Activated T-cell treated with anti-CD3 and anti-CD28 coated beads, Interleukin-2, amount 50 U/mL, for 4 hours (primary cell): ENCODE results near the gene AEN. TPM values are rescaled to one million over a fixed set of nuclear protein-coding genes. Genes with fewer than 3 reads are reported as not detected.
A peak's percentile ranks its signal among the peaks of the same experiment; 100 is the strongest.

Experiments
- ATAC-seq, 2 donors: fragments of 200-7000 bp; cut with Tn5 transposase; one replicate each; pipeline ENCODE4 v1.10.0; 2021
- DNase-seq: peaks from one replicate; pipeline ENCODE4 v3.0.0-alpha.2; 2020
- H3K27me3 Mint-ChIP-seq: one replicate; pipeline ENCODE4 v1.8.0; 2021; ENCODE audit warnings: low read depth, mixed read lengths
- H3K36me3 Mint-ChIP-seq: one replicate; pipeline ENCODE4 v1.8.0; 2022; ENCODE audit warnings: mixed read lengths; ENCODE audit not compliant: insufficient read depth
- H3K4me1 Mint-ChIP-seq: one replicate; pipeline ENCODE4 v1.8.0; 2021; ENCODE audit warnings: low read depth, mixed read lengths
- H3K4me3 Mint-ChIP-seq: one replicate; pipeline ENCODE4 v1.8.0; 2021; ENCODE audit warnings: mild to moderate bottlenecking, moderate library complexity, mixed read lengths
- H3K9me3 Mint-ChIP-seq: one replicate; pipeline ENCODE4 v1.8.0; 2021; ENCODE audit warnings: mixed read lengths
- total RNA-seq, 3 donors: library from RNA; stranded (reverse); gene quantifications; one replicate each; pipeline ENCODE4 v1.2.1, GENCODE V29; 2021

Gene AEN
- total RNA-seq, 3 donors from 2014 or later, result 103 to 141 (median 140) TPM

DNA sequence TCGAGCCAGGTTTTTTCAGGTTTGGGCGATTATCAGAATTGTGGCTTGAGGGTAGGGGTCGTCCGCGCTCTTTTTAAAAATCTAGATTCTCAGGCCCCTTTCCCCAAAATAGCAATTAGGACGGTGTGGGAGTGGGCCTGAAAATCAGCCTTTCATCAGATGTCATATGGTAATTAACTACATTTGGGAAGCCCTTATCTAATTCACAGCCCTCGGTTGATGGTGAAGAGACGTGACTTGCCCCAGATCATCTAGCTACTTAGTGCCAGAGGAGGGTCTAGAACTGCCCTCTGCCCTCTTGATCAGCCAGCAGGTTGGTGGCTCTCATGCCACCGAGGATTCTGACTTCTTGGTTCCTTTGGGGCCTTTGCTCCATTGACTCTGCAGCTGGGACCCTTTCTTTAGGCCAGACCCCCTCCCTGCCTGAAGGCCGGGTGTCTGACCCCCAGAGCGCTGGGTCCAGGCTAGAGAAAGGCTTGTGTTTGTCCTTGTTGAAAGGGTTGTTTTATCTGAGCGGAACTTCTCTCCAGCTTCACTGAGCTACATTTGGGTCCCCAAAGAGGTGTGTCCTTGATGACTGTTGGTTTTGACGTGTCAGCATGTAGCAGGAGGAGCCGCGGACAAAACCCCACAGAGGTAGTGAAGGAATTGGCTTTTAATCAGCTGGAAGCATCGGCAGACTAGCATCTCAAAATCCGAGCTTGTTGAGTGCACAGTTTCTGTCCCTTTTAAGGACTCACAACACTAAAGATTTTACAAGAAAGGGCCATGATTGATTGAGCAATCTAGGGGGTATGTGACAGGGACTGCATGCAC, 857 bp downstream of the AEN start:
- ATAC-seq (peak; percentile 36), DNase-seq (no peak)
- Mint-ChIP-seq H3K27me3 (peaks cover 4% of the 10 kb centered on the region), H3K4me3 (peak overlapping the region; percentile 97), H3K9me3 (no peaks in the 10 kb centered on the region), H3K4me1 (peaks cover 46% of the 10 kb centered on the region), H3K36me3 (peaks cover 20% of the 10 kb centered on the region)

DNA sequence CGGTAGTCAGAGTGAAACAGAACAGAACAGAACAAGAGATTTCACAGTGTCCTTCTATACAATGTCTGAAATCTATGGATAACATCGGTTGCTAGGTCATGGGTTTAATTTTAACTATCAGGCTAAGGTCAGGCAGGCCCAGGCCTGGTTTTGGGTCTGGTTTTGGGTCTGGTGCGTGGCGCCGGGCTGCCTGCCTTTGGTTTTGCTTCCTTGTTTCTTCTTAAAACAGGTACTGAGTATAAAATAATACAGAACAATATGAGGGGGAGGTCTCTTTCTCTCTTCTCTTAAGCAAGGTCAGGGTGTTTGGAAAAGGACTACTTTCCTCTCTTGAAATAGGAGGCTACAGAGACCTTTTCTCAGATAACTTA, 1.4 kb downstream of the AEN start:
- peak in 1 of 2 donors; percentile 2 for ATAC-seq
- Mint-ChIP-seq H3K9me3 (no peaks in the 10 kb centered on the region), H3K36me3 (peaks cover 25% of the 10 kb centered on the region), H3K27me3 (peaks cover 4% of the 10 kb centered on the region), H3K4me3 (peak overlapping the region; percentile 97), H3K4me1 (peaks cover 52% of the 10 kb centered on the region)
- no peak for DNase-seq

DNA sequence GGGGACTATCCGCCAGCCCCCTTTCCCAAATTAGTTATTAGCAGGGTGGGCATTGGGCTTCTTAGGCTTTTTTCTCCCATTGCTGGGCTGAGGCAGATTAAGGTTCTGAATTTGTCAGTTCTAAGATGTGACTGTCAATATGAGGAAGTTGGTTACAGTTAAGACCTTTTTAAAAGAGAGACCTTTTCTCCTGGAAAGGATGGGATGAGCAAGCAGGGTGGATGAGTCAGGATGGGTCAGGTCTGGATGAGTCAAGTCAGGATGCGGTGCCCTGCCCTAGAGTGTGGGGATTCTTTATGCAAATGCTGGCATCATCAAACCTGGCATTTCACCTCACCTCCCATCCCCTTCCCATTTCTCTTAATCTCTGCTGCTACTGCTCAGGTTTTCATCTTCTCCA, 1.9 kb downstream of the AEN start:
- peak; percentile 56 for DNase-seq
- peak; percentile 60 to 64 for ATAC-seq
- no peaks in the 10 kb centered on the region for H3K9me3 Mint-ChIP-seq
- peak overlapping the region; percentile 97 for H3K4me3 Mint-ChIP-seq
- peaks cover 4% of the 10 kb centered on the region for H3K27me3 Mint-ChIP-seq
- H3K4me1 Mint-ChIP-seq, result peaks cover 57% of the 10 kb centered on the region
- H3K36me3 Mint-ChIP-seq, result peaks cover 29% of the 10 kb centered on the region

DNA sequence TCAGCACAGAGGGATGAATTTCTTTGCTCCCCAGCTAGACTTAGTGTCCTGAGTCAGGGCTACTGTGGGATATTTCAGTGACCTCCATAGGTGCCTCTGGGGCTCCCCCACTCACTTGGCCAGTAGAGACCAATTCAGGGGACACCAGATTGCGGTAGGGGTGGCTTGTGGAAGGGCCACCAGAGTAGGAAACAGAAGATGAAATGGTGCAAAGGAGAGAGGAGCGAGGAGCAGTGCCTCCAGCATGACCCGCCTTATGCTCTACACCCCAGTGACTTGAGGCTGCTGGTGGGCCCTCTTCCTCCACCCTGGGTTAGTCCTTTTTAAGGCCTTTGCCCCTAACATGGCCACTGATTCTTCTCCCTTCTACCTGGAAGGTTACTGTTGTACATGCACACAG, 2.5 kb downstream of the AEN start:
- Mint-ChIP-seq H3K27me3 (peaks cover 4% of the 10 kb centered on the region), H3K36me3 (peaks cover 34% of the 10 kb centered on the region), H3K4me3 (peak overlapping the region; percentile 97), H3K4me1 (peaks cover 63% of the 10 kb centered on the region), H3K9me3 (no peaks in the 10 kb centered on the region)
- DNase-seq (no peak), ATAC-seq (no peak)

DNA sequence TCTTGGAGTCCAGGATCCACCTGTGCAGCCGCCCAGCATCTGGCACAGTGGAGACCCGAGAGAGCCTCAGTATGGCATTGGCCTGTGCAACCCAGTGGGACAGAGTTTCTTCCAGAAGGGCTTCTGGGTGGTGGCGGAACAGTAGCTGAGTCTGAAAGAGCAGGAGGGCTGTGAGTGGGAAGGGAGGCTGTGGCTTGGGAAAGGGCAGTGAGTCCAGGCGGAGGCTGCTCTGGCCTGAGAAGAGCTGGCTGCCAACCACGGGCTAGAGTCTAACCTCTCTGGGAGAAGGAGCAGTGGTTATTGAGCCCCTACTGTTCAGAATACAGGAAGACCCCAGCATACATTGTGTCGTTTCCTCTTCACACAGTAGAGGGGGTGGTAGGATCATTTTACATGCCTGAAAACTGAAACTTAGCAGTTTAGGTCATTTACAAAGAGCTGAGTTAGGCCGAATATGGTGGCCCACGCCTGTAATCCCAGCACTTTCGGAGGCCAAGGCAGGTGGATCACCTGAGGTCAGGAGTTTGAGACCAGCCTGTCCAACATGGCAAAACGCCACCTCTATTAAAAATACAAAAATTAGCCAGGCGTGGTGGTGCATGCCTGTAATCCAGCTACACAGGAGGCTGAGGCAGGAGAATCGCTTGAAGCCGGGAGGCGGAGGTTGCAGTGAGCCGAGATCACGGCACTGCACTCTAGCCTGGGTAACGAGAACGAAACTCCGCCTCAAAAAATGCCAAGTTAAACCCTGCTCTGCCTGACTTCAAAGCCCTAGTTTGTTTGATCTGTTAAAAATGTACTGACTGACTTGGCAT, 3.2 kb downstream of the AEN start:
- no peaks in the 10 kb centered on the region for H3K9me3 Mint-ChIP-seq
- no peak for DNase-seq

DNA sequence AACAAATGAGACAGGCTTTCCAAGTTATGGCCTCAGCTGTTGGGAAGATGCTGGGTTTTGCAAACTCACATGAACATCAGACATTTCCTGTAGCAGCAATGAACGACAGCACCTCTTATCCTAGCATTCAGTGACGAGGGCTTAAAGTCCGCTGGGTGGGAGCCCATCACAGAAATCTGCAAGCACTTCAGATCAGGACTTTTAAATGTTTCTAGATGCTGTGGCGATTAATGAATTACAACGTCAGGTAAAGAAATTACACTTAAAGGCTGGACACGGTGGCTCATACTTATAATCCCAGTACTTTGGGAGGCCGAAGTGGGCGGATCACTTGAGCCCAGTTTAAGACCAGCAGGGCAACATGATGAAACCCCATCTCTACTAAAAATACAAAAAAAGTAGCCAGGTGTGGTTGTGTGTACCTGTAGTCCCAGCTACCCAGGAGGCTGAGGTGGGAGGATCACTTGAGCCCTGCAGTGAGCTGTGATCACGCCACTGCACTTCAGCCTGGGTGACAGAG, 3.9 kb downstream of the AEN start:
- no peak for DNase-seq

More for the DNA sequence above, 3.2 kb downstream of the AEN start:
- Mint-ChIP-seq H3K4me3 (peak overlapping the region; percentile 97), H3K27me3 (peaks cover 4% of the 10 kb centered on the region), H3K4me1 (peaks cover 70% of the 10 kb centered on the region), H3K36me3 (peaks cover 41% of the 10 kb centered on the region)
- ATAC-seq, result peak; percentile 12 to 14

DNA sequence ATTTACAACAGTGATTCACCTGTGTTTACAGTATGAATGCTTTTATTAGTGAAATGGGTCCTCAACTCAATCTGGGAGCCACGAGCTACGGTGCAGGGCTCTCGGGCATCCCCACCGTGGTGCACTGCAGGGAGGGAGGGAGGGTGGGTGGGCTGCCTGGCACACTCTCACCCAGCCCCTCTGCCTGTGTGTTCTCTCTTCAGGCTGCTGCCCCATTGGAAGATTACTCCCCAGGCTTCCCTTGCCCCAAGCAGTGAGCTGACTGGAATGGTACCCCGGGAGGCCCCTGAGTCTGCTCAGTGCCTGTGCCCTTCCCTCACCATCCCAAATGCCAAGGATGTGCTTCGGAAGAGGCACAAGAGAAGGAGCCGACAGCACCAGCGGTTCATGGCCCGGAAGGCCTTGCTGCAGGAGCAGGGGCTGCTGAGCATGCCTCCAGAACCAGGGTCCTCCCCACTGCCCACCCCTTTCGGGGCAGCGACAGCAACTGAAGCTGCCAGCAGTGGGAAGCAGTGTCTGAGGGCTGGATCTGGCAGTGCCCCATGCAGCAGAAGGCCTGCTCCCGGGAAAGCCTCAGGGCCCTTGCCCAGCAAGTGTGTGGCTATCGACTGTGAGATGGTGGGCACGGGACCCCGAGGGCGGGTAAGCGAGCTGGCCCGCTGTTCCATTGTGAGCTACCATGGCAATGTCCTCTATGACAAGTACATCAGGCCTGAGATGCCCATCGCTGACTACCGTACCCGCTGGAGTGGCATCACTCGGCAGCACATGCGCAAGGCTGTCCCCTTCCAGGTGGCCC, 5.0 kb downstream of the AEN start:
- peaks cover 55% of the 10 kb centered on the region for H3K36me3 Mint-ChIP-seq
- no peak overlapping the region for H3K4me3 Mint-ChIP-seq
- DNase-seq, result no peak

More for the DNA sequence above, 3.9 kb downstream of the AEN start:
- Mint-ChIP-seq H3K27me3 (no peaks in the 10 kb centered on the region), H3K9me3 (no peaks in the 10 kb centered on the region), H3K4me1 (peaks cover 77% of the 10 kb centered on the region), H3K36me3 (peaks cover 48% of the 10 kb centered on the region), H3K4me3 (peak overlapping the region; percentile 97)
- ATAC-seq, result no peak

DNA sequence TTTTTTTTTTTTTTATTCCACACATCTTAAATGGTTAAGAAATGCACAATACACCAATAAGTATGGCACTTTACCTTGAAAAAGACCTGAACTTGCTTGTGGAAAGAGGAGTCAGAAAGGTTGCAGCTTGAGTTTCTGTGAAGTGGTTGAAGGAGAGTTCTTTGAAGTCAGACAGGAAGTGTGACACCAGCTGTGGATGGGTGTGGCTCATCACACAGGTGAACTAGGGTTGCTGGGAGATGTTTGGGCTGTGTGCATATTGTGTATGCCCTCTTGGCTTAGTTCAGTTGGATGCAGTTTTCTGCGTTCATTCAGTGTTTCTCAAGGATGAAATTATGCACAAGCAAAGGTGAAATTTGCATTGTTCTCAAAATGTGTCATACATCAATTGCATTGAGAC, 6.3 kb downstream of the AEN start:
- ATAC-seq, result peak; percentile 35 to 40
- DNase-seq, result peak; percentile 54
- Mint-ChIP-seq H3K36me3 (peaks cover 60% of the 10 kb centered on the region), H3K4me3 (peak overlapping the region; percentile 22), H3K4me1 (peaks cover 88% of the 10 kb centered on the region), H3K27me3 (no peaks in the 10 kb centered on the region), H3K9me3 (no peaks in the 10 kb centered on the region)

More for the DNA sequence above, 5.0 kb downstream of the AEN start:
- no peaks in the 10 kb centered on the region for H3K27me3 Mint-ChIP-seq
- H3K4me1 Mint-ChIP-seq, result peaks cover 83% of the 10 kb centered on the region
- ATAC-seq, result no peak
- H3K9me3 Mint-ChIP-seq, result no peaks in the 10 kb centered on the region

DNA sequence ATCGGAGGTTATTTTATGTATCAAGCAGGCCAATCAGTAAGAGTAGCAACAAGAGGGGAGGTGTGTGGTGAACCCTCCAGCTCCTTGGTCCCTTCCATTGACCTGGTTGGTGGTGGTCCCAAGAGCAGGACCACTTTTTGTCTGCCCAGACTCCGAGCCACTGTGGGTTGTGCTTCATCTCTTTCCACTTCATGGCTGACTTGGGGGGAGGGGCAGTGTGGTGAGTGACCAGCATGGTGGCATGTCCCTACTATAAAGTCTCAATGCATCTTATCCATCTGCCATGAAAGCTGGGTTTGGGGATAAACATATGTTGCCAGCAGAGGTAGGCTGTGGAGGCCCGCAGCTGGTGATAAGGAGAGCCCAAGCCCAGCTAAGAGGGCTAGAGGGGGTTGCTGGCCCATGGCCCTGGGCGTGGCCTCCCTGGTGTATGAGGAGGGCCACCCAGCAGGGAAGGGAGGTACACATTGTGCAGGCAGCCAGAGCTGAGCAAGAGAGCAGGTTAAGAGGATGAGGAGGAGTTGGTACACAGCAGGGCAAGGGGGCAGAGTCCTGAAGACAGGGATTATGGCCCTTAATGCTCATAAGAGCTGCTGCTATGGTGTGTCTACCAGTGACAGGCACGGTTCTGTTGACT, 7.0 kb downstream of the AEN start:
- DNase-seq (no peak), ATAC-seq (no peak)
- peaks cover 87% of the 10 kb centered on the region for H3K4me1 Mint-ChIP-seq
- H3K36me3 Mint-ChIP-seq, result peaks cover 61% of the 10 kb centered on the region
- no peaks in the 10 kb centered on the region for H3K9me3 Mint-ChIP-seq
- H3K4me3 Mint-ChIP-seq, result peak overlapping the region; percentile 22
- no peaks in the 10 kb centered on the region for H3K27me3 Mint-ChIP-seq

DNA sequence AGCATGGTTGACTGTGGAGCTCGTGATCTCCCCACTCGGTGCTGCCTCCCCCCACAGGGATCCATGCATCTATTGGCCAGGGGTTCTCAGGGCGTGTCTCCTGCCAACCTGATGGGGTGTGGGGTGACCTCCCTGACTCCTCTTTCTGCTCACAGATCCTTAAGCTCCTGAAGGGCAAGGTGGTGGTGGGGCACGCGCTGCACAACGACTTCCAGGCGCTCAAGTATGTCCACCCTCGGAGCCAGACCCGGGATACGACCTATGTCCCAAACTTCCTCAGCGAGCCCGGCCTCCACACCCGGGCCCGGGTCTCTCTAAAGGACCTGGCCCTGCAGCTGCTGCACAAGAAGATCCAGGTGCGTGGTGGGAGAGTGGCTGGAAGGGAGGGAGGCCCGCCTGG, 7.9 kb downstream of the AEN start:
- H3K9me3 Mint-ChIP-seq, result no peaks in the 10 kb centered on the region
- peaks cover 60% of the 10 kb centered on the region for H3K36me3 Mint-ChIP-seq
- H3K4me3 Mint-ChIP-seq, result no peak overlapping the region
- H3K27me3 Mint-ChIP-seq, result no peaks in the 10 kb centered on the region
- DNase-seq (no peak), ATAC-seq (no peak)
- peaks cover 84% of the 10 kb centered on the region for H3K4me1 Mint-ChIP-seq

DNA sequence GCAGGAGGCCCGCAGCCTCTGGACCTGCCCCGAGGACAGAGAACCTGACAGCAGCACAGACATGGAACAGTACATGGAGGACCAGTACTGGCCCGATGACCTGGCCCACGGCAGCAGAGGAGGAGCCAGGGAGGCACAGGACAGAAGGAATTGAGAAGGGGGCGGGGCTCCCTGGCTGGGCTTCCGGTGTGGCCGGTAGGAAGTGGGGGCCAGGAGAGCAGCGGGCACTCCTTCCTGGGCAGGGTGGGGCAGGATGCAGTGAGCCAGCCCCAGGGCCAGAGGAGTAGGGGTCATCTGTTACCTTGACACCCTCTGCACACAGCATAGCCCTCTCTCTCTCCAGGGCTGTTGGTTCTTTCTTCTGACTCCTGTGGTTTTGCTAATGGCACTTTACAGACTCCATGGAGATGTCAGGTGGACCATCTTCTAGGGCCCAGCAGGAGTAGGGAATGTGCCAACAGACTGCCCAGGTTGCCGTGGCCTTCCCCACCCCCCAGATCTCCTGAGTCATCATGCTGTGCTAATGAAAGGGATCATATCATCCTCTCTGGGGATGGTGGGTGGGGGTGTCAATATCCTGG, 9.1 kb downstream of the AEN start:
- peaks cover 83% of the 10 kb centered on the region for H3K4me1 Mint-ChIP-seq
- H3K36me3 Mint-ChIP-seq, result peaks cover 64% of the 10 kb centered on the region
- no peak for DNase-seq
- no peaks in the 10 kb centered on the region for H3K27me3 Mint-ChIP-seq
- no peak for ATAC-seq
- H3K4me3 Mint-ChIP-seq, result no peak overlapping the region
- no peaks in the 10 kb centered on the region for H3K9me3 Mint-ChIP-seq

DNA sequence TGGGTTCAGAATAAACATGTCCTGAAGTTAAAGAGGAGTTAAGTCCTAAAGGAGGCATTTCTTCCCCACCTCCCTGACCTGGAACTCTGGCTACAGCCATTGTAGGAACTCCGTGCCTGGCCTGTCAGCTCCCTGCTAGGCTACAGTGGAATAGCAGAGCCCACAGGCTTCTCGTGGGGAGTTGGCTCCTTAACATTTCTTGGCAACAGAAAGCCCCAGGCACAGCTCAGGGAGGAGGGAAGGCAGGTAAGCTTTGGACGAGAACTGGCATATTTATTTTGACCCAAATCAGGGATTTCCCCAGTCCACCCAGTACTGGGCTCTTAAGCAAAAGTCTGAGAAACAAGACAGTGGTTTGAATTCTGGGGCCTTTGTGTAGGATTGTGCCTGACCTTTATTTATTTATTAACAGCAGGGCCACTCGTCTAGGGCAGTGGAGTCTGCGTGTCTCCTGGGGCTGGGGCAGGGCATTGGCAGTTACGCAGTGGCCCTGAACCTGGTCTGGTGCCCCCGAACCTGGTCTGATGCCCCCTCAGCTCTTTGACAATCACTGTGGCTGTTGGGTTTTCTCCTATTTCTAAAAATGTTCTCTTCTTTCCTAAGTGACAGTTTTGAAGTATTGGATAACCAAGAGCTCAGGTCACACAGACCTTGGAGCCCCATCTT, 9.8 kb downstream of the AEN start:
- Mint-ChIP-seq H3K4me1 (peaks cover 84% of the 10 kb centered on the region), H3K4me3 (no peak overlapping the region), H3K27me3 (no peaks in the 10 kb centered on the region), H3K9me3 (no peaks in the 10 kb centered on the region), H3K36me3 (peaks cover 61% of the 10 kb centered on the region)
- no peak for ATAC-seq
- DNase-seq, result no peak

DNA sequence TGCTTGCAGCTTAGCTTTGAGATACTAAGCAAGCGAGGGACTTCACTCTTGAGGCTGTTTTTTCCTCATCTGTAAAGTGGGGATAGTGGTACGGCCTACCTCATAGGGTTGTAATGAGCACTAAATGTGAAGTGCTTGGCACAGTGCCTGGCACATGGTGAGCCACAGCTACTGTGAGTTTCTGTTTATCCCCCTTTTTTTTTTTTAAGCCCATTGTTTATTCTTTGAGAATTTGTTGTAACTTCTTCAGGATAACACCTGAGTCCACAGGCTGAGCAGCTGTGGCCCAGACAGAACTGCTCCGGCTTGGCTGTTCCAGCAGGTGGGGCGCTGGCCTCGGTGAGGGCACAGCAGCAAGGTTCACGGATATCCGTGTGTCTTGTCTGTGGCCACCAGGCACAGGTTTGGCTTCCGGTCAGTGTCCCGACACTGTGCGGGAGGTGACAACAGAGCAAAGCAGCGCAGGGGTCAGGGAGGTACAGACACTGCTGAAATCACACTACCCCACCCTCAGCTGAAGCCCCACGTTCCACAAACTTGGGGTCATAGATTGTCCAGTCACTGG, 10.4 kb downstream of the AEN start:
- Mint-ChIP-seq H3K4me1 (peaks cover 86% of the 10 kb centered on the region), H3K9me3 (no peaks in the 10 kb centered on the region), H3K4me3 (no peak overlapping the region), H3K27me3 (no peaks in the 10 kb centered on the region), H3K36me3 (peaks cover 66% of the 10 kb centered on the region)
- no peak for DNase-seq
- no peak for ATAC-seq
